ENCODE data around the gene NR2F1. TPM values are rescaled to one million over a fixed set of nuclear protein-coding genes. Genes with fewer than 3 reads are reported as not detected.

NR2F1 gene
- total RNA-seq, 1 experiment from 2014 or later: not detected

- no peak overlapping the region for H4K5ac ChIP-seq (ENCODE audit: insufficient read length, low read depth, low read length)
- no peaks in the 10 kb centered on the region for H3K79me1 ChIP-seq (ENCODE audit: insufficient read depth, low read depth, low read length, poor library complexity, severe bottlenecking)
- peak; percentile 55 for DNase-seq
- H3K4me2 ChIP-seq (ENCODE audit: insufficient read depth, insufficient read length, low read length): peak overlapping the region; percentile 49
- H2BK15ac ChIP-seq (ENCODE audit: low read depth, low read length): no peak overlapping the region
- H3T11ph ChIP-seq (ENCODE audit: low read length): no peak overlapping the region
- WGBS (ENCODE audit: extremely low coverage, insufficient read length, low lambda C conversion rate): no CpG with 5 or more reads among the region's 49 CpGs
- H2BK5ac ChIP-seq (ENCODE audit: insufficient read length, low read length): no peak overlapping the region
- Mint-ChIP-seq H3K4me3 (peak overlapping the region; percentile 5 to 64; a peak in 3 of 5 replicates), H3K36me3 (ENCODE audit: insufficient read depth in 1 of 3, low read depth in 3 of 3) (no peaks in the 10 kb centered on the region), H3K4me1 (peaks cover 14 to 26% of the 10 kb centered on the region in 2 experiments), H3K27me3 (ENCODE audit: low read depth) (peaks cover under 1% of the 10 kb centered on the region; the same call in 1 of the 2 replicates), H3K27ac (no peak overlapping the region), H3K9me3 (peaks cover 0 to 3% of the 10 kb centered on the region in 2 experiments; a peak in 3 of 5 replicates)
- no peak overlapping the region for H2AFZ ChIP-seq (ENCODE audit: low read length)
- no peak overlapping the region for H3K23ac ChIP-seq (ENCODE audit: insufficient read length, low read depth, low read length)
- no peak overlapping the region for H2BK12ac ChIP-seq (ENCODE audit: insufficient read length, low read depth, low read length)
- TF ChIP-seq CTCF (conservative IDR thresholded peaks at IDR 0.05): no peak; the same call in 2 of the 3 replicates
- H4K8ac ChIP-seq (replicated peaks; ENCODE audit: insufficient read length, low read depth, low read length): no peak overlapping the region
- H3K14ac ChIP-seq (ENCODE audit: insufficient read depth, low read length): no peak overlapping the region
- no peak overlapping the region for H2BK20ac ChIP-seq (ENCODE audit: low read depth, low read length, poor library complexity, severe bottlenecking)
- peaks cover 12% of the 10 kb centered on the region for H3K23me2 ChIP-seq (ENCODE audit: insufficient read length, low read depth, low read length, poor library complexity, severe bottlenecking)
- H3K18ac ChIP-seq (ENCODE audit: insufficient read length, low read depth, low read length): no peak overlapping the region
- no peak overlapping the region for H2AK5ac ChIP-seq (ENCODE audit: insufficient read length, low read length)
- no peak overlapping the region for H3K56ac ChIP-seq (ENCODE audit: insufficient read length, low read depth, low read length)
- no peaks in the 10 kb centered on the region for H3K79me2 ChIP-seq (ENCODE audit: insufficient read depth, low read length)
- no peak overlapping the region for H2BK120ac ChIP-seq (ENCODE audit: low read depth, low read length, poor library complexity, severe bottlenecking)
- peaks cover 78% of the 10 kb centered on the region for H3K27me3 ChIP-seq (ENCODE audit: insufficient read depth, low read length)
- no peaks in the 10 kb centered on the region for H4K20me1 ChIP-seq (ENCODE audit: control insufficient read depth, insufficient read depth, insufficient read length)
- no peak overlapping the region for H3K4ac ChIP-seq (ENCODE audit: low read depth, low read length)
- no peak overlapping the region for H3K27ac ChIP-seq (ENCODE audit: insufficient read length, low read depth, low read length)
- H4K91ac ChIP-seq (ENCODE audit: insufficient read length, low read depth, low read length): no peak overlapping the region
- no peaks in the 10 kb centered on the region for H3K9me3 ChIP-seq (ENCODE audit: control insufficient read depth, low read depth, low read length)
- no peaks in the 10 kb centered on the region; the same call in 1 of the 2 replicates for H3K4me1 ChIP-seq (ENCODE audit: insufficient read depth, low read length)
- no peak overlapping the region for H3K9ac ChIP-seq (ENCODE audit: extremely low read depth, insufficient read length, low read length)
Observed at GRCh38 chr5:93578813-93579691, 4.0 kb upstream of the NR2F1 start.
